K562 (cell line): ENCODE measurements around the gene AP5Z1. TPM values are rescaled to one million over a fixed set of nuclear protein-coding genes. Genes with fewer than 3 reads are reported as not detected.
A peak's percentile ranks its signal among the peaks of the same experiment; 100 is the strongest.

Experiments used
- ARID1B ChIP-seq: fragments of 450-650 bp; IDR thresholded peaks from 2 replicates; pipeline ENCODE4 v1.6.1; 2016; ENCODE audit warnings: antibody characterized with exemption, mild to moderate bottlenecking, inconsistent platforms
- BCOR ChIP-seq: fragments of 450-650 bp; IDR thresholded peaks from 2 replicates; pipeline ENCODE4 v1.6.1; 2016
- BRCA1 ChIP-seq, 2 experiments: fragments of 450-650 bp in 1 of 2; sonication (generic) in 1 of 2; formaldehyde crosslinking in 1 of 2; IDR thresholded peaks; 2 replicates each; pipeline versions ENCODE4 v1.5.0 to v1.6.1; 2017 to 2020; ENCODE audit warnings: mild to moderate bottlenecking in 1 of 2, missing genetic modification reagents in 1 of 2
- C11orf30 ChIP-seq: fragments of 450-650 bp; IDR thresholded peaks from 2 replicates; pipeline ENCODE4 v1.6.1; 2016; ENCODE audit warnings: low read depth, mild to moderate bottlenecking
- E2F4 ChIP-seq: sonication (generic); formaldehyde crosslinking; IDR thresholded peaks from 2 replicates; pipeline ENCODE4 v1.8.0; 2022; ENCODE audit warnings: mild to moderate bottlenecking, low read depth, missing genetic modification reagents
- E2F5 ChIP-seq: sonication (generic); formaldehyde crosslinking; IDR thresholded peaks from 2 replicates; pipeline ENCODE4 v1.8.0; 2022; ENCODE audit warnings: mild to moderate bottlenecking, missing genetic modification reagents
- FOXM1 ChIP-seq, 2 experiments: fragments of 450-650 bp in 1 of 2; sonication (generic) in 1 of 2; formaldehyde crosslinking in 1 of 2; IDR thresholded peaks; 2 replicates each; pipeline versions ENCODE4 v1.6.1 to v1.9.0; 2017 to 2022; ENCODE audit warnings: low read depth in 2 of 2, mild to moderate bottlenecking in 2 of 2, missing genetic modification reagents in 1 of 2, moderate library complexity in 1 of 2
- GTF2A2 ChIP-seq: IDR thresholded peaks from 2 replicates; pipeline ENCODE4 v1.6.1; 2016; ENCODE audit warnings: mild to moderate bottlenecking, missing genetic modification characterization, missing compliant biosample characterization
- HMGXB4 ChIP-seq: sonication (generic); formaldehyde crosslinking; IDR thresholded peaks from 2 replicates; pipeline ENCODE4 v1.8.1; 2023; ENCODE audit warnings: mild to moderate bottlenecking, missing genetic modification reagents
- ILF3 ChIP-seq: fragments of 450-650 bp; IDR thresholded peaks from 2 replicates; pipeline ENCODE4 v1.6.1; 2018; ENCODE audit warnings: antibody characterized with exemption, mild to moderate bottlenecking, moderate library complexity, borderline replicate concordance
- MAFK ChIP-seq: IDR thresholded peaks from 2 replicates; pipeline ENCODE4 v1.6.1; 2011; ENCODE audit warnings: low read length, improper control_type of control experiment
- NFATC3 ChIP-seq: fragments of 450-650 bp; IDR thresholded peaks from 2 replicates; pipeline ENCODE4 v1.6.1; 2017; ENCODE audit warnings: mild to moderate bottlenecking
- NFE2 ChIP-seq: IDR thresholded peaks from 2 replicates; pipeline ENCODE4 v1.6.1; 2014; ENCODE audit warnings: antibody characterized with exemption, low read depth
- PRMT5 ChIP-seq: sonication (generic); formaldehyde crosslinking; IDR thresholded peaks from 2 replicates; pipeline ENCODE4 v1.5.0; 2020; ENCODE audit warnings: missing genetic modification reagents
- PTTG1 ChIP-seq: fragments of 450-650 bp; IDR thresholded peaks from 2 replicates; pipeline ENCODE4 v1.6.1; 2016; ENCODE audit warnings: low read depth, mild to moderate bottlenecking, missing genetic modification characterization, missing compliant biosample characterization
- SIN3B ChIP-seq: fragments of 450-650 bp; IDR thresholded peaks from 2 replicates; pipeline ENCODE4 v1.6.1; 2017; ENCODE audit warnings: low read depth, mild to moderate bottlenecking, moderate library complexity
- TBL1XR1 ChIP-seq, 2 experiments: IDR thresholded peaks; 2 replicates each; pipeline ENCODE4 v1.6.1; 2012; ENCODE audit warnings: improper control_type of control experiment in 2 of 2, low read length in 2 of 2, mild to moderate bottlenecking in 1 of 2
- ZKSCAN3 ChIP-seq: fragments of 250-450 bp; sonication (Bioruptor Pico); IDR thresholded peaks from 2 replicates; pipeline ENCODE4 v1.4.0; 2020
- ZNF134 ChIP-seq: fragments of 250-450 bp; sonication (Bioruptor Pico); conservative IDR thresholded peaks from 2 replicates; pipeline ENCODE4 v1.4.0; 2020
- ZNF280B ChIP-seq: fragments of 250-450 bp; sonication (Bioruptor Pico); IDR thresholded peaks from 2 replicates; pipeline ENCODE4 v1.5.1; 2021; ENCODE audit warnings: mild to moderate bottlenecking
- ZNF311 ChIP-seq: fragments of 250-450 bp; sonication (Bioruptor Pico); IDR thresholded peaks from 2 replicates; pipeline ENCODE4 v1.4.0; 2020; ENCODE audit warnings: mild to moderate bottlenecking, moderate library complexity
- ZNF445 ChIP-seq: fragments of 250-450 bp; sonication (Bioruptor Pico); IDR thresholded peaks from 2 replicates; pipeline ENCODE4 v1.4.0; 2020; ENCODE audit warnings: low read depth, mild to moderate bottlenecking, moderate library complexity
- ZNF449 ChIP-seq: fragments of 250-450 bp; sonication (Bioruptor Pico); IDR thresholded peaks from 2 replicates; pipeline ENCODE4 v1.8.0; 2022; ENCODE audit warnings: moderate library complexity, mild to moderate bottlenecking, inconsistent platforms
- ZSCAN32 ChIP-seq: fragments of 450-650 bp; formaldehyde crosslinking; IDR thresholded peaks from 2 replicates; pipeline ENCODE4 v1.4.0; 2020; ENCODE audit warnings: mild to moderate bottlenecking, moderate library complexity
- polyA plus RNA-seq, 8 experiments: library from polyadenylated mRNA; depleted of rRNA in 4 of 8; stranded (reverse) in 5 of 8; unstranded in 3 of 8; fragments of >200 nt; fragmentation: Nextera tagmentation in 2 of 8; fragmentation: Illumina TruSeq in 1 of 8; extraction: Ambion mirVana in 2 of 8; extraction: Trizol in 1 of 8; gene quantifications; 2 replicates each; pipeline versions ENCODE4 v1.2.1 to v1.2.3, GENCODE V29; 2011 to 2014; ENCODE audit warnings: inconsistent platforms in 1 of 8, missing spikeins in 1 of 8
- total RNA-seq, 7 experiments: library from RNA; depleted of rRNA in 6 of 7; stranded (reverse); fragments of >200 nt in 6 of 7; fragmentation: Illumina TruSeq in 2 of 7; extraction: Trizol in 2 of 7; gene quantifications; 2 replicates each; pipeline versions ENCODE4 v1.2.1 to v1.2.3, GENCODE V29; 2011 to 2021; ENCODE audit warnings: low replicate concordance in 1 of 7

The AP5Z1 gene
- total and polyA plus RNA-seq, 9 of the 15 experiments (the other 6 are each of a cell fraction or from before 2014, with no cell fraction given) = 0.06 to 31.1 (median 6.4) TPM

- TF ChIP-seq ZNF449 (no peak), E2F4 (CRISPR knock-in tag) (no peak), SIN3B (no peak), ZNF445 (CRISPR knock-in tag) (no peak), C11orf30 (no peak), ZNF311 (CRISPR knock-in tag) (no peak), MAFK (no peak), FOXM1 (IDR thresholded peaks at IDR 0.05; ENCODE audit: low read depth) (no peak), FOXM1 (CRISPR knock-in tag; IDR thresholded peaks at IDR 0.05; ENCODE audit: low read depth) (no peak), NFATC3 (no peak), PTTG1 (tag) (no peak), NFE2 (0 out of 2 replicates have a peak, but pooled peaks have one; percentile 11), HMGXB4 (peak; percentile 47; the same call in 1 of the 2 replicates), PRMT5 (CRISPR knock-in tag) (no peak), ARID1B (0 out of 2 replicates have a peak, but pooled peaks have one; percentile 20), ZNF280B (CRISPR knock-in tag) (no peak), E2F5 (CRISPR knock-in tag) (0 out of 2 replicates have a peak, but pooled peaks have one; percentile 70), ZSCAN32 (CRISPR knock-in tag) (no peak), BRCA1 (IDR thresholded peaks at IDR 0.05) (no peak), BRCA1 (CRISPR knock-in tag; IDR thresholded peaks at IDR 0.05) (no peak), BCOR (peak; percentile 41; the same call in 1 of the 2 replicates), ZKSCAN3 (CRISPR knock-in tag) (no peak), ILF3 (no peak), TBL1XR1 (IDR thresholded peaks at IDR 0.05; ENCODE audit: low read length in 2 of 2) (0 out of 4 replicates have a peak, but pooled peaks of 1 of the 2 experiments have one; percentile 15), GTF2A2 (tag) (no peak), ZNF134 (no peak)
These were observed 54.8 kb downstream of the AP5Z1 start (continued) for GRCh38 chr7:4830176-4830575.
